GM18498 (cell line): ENCODE measurements around the gene RRP8.

ENCODE experiments used
- ATAC-seq: cut with Tn5 transposase; IDR thresholded peaks from one replicate; pipeline ENCODE4 v1.9.1; 2021; ENCODE audit warnings: mild to moderate bottlenecking, moderate library complexity; ENCODE audit not compliant: unreplicated experiment

The RRP8 gene

GRCh38 chr11:6633422-6634408 is 30.3 kb upstream of the RRP8 start:
- ATAC-seq, result no peak

GRCh38 chr11:6632116-6633073 is 29.0 kb upstream of the RRP8 start:
- no peak for ATAC-seq

GRCh38 chr11:6631361-6631890 is 28.0 kb upstream of the RRP8 start:
- ATAC-seq, result no peak

GRCh38 chr11:6630632-6631291 is 27.3 kb upstream of the RRP8 start:
- no peak for ATAC-seq

GRCh38 chr11:6629892-6630631 is 26.6 kb upstream of the RRP8 start:
- ATAC-seq, result no peak

- ATAC-seq, result no peak
These were observed 26.1 kb upstream of the RRP8 start for GRCh38 chr11:6629573-6629891.

GRCh38 chr11:6628526-6628925 is 25.1 kb upstream of the RRP8 start:
- no peak for ATAC-seq

GRCh38 chr11:6627762-6628241 is 24.4 kb upstream of the RRP8 start:
- ATAC-seq, result peak; percentile 78

- no peak for ATAC-seq
These were observed 23.8 kb upstream of the RRP8 start for GRCh38 chr11:6626971-6627761.

- no peak for ATAC-seq
These were observed 22.5 kb upstream of the RRP8 start for GRCh38 chr11:6625832-6626420.

- ATAC-seq, result no peak
These were observed 21.9 kb upstream of the RRP8 start for GRCh38 chr11:6625156-6625831.

- no peak for ATAC-seq
These were observed 20.3 kb upstream of the RRP8 start for GRCh38 chr11:6623391-6624363.

GRCh38 chr11:6622261-6623171 is 19.1 kb upstream of the RRP8 start:
- ATAC-seq, result no peak

- ATAC-seq, result no peak
These were observed 18.3 kb upstream of the RRP8 start for GRCh38 chr11:6621711-6622211.

GRCh38 chr11:6620636-6621035 is 17.2 kb upstream of the RRP8 start:
- no peak for ATAC-seq
